ENCODE measurements around the gene TSC22D4. TPM values are rescaled to one million over a fixed set of nuclear protein-coding genes. Genes with fewer than 3 reads are reported as not detected.

TSC22D4 gene
- polyA plus RNA-seq, 1 of the 3 experiments (the other 2 are of a cell fraction): 32.7 TPM

- Histone ChIP-seq H3K9me2 (no peaks in the 10 kb centered on the region), H3K4me3 (ENCODE audit: low read depth in 2 of 2, low read length in 1 of 2) (no peak overlapping the region), H3F3A (replicated peaks; ENCODE audit: insufficient read depth) (peaks cover 12% of the 10 kb centered on the region), H3K9ac (no peak overlapping the region), H3K4me2 (no peak overlapping the region; the same call in 1 of the 2 replicates), H3K36me3 (replicated peaks in 1 of 2; ENCODE audit: control insufficient read depth in 1 of 2, insufficient read depth in 2 of 2, low read length in 1 of 2) (peaks cover 0 to 4% of the 10 kb centered on the region in 2 experiments), H3K27me3 (ENCODE audit: insufficient read depth) (no peaks in the 10 kb centered on the region), H3K9me3 (no peaks in the 10 kb centered on the region), H3K4me1 (ENCODE audit: control insufficient read depth in 1 of 2, insufficient read depth in 2 of 2, low read depth in 1 of 2, low read length in 1 of 2) (peaks cover 3 to 15% of the 10 kb centered on the region in 2 experiments; a peak in 3 of 4 replicates), H3K79me2 (ENCODE audit: insufficient read depth) (no peaks in the 10 kb centered on the region), H2AFZ (ENCODE audit: low read depth) (no peak overlapping the region), H3K27ac (ENCODE audit: low read depth in 2 of 2, low read length in 1 of 2) (peak overlapping the region in 1 of 2 experiments; percentile 1; a peak in 1 of 4 replicates), H4K20me1 (ENCODE audit: insufficient read depth) (no peaks in the 10 kb centered on the region)
- TF ChIP-seq PBX3 (IDR thresholded peaks at IDR 0.05) (peak; percentile 43; the same call in 1 of the 2 replicates), SMC3 (IDR thresholded peaks at IDR 0.05; ENCODE audit: low read depth, low read length) (peak; percentile 73), MXI1 (IDR thresholded peaks at IDR 0.05; ENCODE audit: low read depth, low read length) (peak; percentile 55), RFX5 (IDR thresholded peaks at IDR 0.05; ENCODE audit: low read length) (no peak), EZH2phosphoT487 (IDR thresholded peaks at IDR 0.05; ENCODE audit: borderline replicate concordance, low read depth) (no peak), POLR2AphosphoS5 (IDR thresholded peaks at IDR 0.05; ENCODE audit: low read depth, low read length) (peak; percentile 39), TAF1 (IDR thresholded peaks at IDR 0.05; ENCODE audit: borderline replicate concordance, low read depth, low read length) (peak; percentile 39; the same call in 1 of the 2 replicates), NFIC (IDR thresholded peaks at IDR 0.05; ENCODE audit: borderline replicate concordance) (peak; percentile 81), RCOR1 (IDR thresholded peaks at IDR 0.05; ENCODE audit: low read length) (no peak), RAD21 (IDR thresholded peaks at IDR 0.05; ENCODE audit: low read length) (peak; percentile 87), GABPA (IDR thresholded peaks at IDR 0.05; ENCODE audit: low read depth) (no peak), TCF12 (IDR thresholded peaks at IDR 0.05) (peak; percentile 39; the same call in 1 of the 2 replicates), FOSL2 (IDR thresholded peaks at IDR 0.05; ENCODE audit: borderline replicate concordance, low read depth) (no peak), FOXM1 (IDR thresholded peaks at IDR 0.05; ENCODE audit: low read depth) (no peak), SIN3A (IDR thresholded peaks at IDR 0.05; ENCODE audit: borderline replicate concordance, low read depth, low read length) (peak; percentile 69; the same call in 1 of the 2 replicates), FOXJ3 (CRISPR knock-in tag; IDR thresholded peaks at IDR 0.05) (no peak), ELF1 (IDR thresholded peaks at IDR 0.05) (peak; percentile 80)
- TF ChIP-seq, protein P1, sequence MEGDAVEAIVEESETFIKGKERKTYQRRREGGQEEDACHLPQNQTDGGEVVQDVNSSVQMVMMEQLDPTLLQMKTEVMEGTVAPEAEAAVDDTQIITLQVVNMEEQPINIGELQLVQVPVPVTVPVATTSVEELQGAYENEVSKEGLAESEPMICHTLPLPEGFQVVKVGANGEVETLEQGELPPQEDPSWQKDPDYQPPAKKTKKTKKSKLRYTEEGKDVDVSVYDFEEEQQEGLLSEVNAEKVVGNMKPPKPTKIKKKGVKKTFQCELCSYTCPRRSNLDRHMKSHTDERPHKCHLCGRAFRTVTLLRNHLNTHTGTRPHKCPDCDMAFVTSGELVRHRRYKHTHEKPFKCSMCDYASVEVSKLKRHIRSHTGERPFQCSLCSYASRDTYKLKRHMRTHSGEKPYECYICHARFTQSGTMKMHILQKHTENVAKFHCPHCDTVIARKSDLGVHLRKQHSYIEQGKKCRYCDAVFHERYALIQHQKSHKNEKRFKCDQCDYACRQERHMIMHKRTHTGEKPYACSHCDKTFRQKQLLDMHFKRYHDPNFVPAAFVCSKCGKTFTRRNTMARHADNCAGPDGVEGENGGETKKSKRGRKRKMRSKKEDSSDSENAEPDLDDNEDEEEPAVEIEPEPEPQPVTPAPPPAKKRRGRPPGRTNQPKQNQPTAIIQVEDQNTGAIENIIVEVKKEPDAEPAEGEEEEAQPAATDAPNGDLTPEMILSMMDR (IDR thresholded peaks at IDR 0.05): peak; percentile 85
- TF ChIP-seq, protein P2, sequence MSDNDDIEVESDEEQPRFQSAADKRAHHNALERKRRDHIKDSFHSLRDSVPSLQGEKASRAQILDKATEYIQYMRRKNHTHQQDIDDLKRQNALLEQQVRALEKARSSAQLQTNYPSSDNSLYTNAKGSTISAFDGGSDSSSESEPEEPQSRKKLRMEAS (IDR thresholded peaks at IDR 0.05; ENCODE audit: low read depth): no peak
- POLR2A ChIA-PET: interaction anchor here (0.7 to 1.3 kb wide), 4 partner anchors 13 to 83 kb away, joined by 3 to 4 read pairs (median 4); partner anchors contain the start of gene TSC22D4
- WGBS (ENCODE audit: low lambda C conversion rate): 20% methylated on average over 8 of the region's 17 CpGs
- peak; percentile 98 for DNase-seq
- CTCF ChIA-PET: interaction anchor here (0.6 to 11.9 kb wide), 37 partner anchors 9 to 366 kb away, joined by 3 to 398 read pairs (median 5); partner anchors contain the start of genes NYAP1, PCOLCE and TSC22D4
Measured at GRCh38 chr7:100465702-100466311, 13.2 kb downstream of the TSC22D4 start.
